Measurements from ENCODE around the gene TMEM117.
"Not testable (repeated sequence)": the region's sequence is repeated elsewhere in the genome, so short reads cannot be mapped to it uniquely, and the experiment has no call there.

Gene TMEM117

DNA sequence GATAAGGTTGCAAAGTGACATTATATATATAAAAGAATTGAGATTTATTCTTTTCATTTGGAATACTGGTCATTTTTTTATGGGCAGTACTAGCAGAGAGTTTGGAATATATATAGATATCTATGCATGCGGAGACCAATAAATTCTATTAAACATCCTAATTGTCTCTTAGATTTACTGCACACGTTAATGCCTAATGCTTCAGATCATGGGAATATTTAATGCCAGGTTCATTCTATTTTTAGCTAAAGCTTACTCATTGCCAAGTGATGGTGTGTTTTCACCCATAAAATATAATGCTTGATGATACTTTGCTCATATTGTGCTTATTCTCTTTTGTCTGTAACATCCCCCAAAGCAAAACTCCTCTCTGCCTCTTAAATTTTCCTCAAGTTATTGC lies 264.4 kb downstream of the TMEM117 start:
- no peak for DNase-seq (ENCODE audit: low read depth)

- no peak for DNase-seq (ENCODE audit: low read depth)
Measured at GRCh38 chr12:44101475-44101874, 265.6 kb downstream of the TMEM117 start.

DNA sequence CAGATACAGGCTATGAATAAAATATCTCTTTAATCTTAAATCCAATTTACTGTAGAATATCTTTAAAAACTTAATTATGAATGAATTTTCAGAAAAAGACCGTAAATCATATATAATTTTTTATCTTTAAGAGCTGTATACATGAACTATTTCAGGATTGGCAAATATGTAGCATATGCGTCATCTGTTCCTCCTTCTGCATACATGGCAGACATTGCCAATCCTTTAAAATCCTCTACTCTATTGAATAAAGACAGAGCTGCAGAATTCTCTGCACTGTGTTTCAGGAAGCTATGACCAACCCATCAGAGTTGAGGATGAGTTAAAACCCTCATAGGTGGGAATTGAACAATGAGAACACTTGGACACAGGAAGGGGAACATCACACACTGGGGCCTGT lies 279.0 kb downstream of the TMEM117 start:
- no peak for DNase-seq (ENCODE audit: low read depth)

DNA sequence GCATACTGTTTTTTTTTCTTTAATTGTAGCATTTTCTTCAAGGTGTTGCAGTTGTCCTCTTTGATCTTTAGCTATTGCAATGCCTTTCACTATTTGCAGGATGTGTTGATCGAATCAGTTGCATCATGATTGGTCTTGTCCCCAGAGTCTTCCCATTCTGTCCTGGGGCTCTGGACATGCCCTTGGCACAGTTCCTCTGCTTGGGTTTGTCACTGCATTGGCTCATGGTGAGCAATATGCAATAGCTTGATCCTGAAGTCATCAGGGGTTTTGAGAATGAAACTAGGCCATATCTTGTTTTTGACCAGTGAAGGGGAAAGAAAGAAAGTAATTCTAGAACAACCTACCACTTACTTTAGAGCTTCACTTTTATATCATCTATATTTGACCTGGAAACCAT lies 281.5 kb downstream of the TMEM117 start:
- no peak for DNase-seq (ENCODE audit: low read depth)

DNA sequence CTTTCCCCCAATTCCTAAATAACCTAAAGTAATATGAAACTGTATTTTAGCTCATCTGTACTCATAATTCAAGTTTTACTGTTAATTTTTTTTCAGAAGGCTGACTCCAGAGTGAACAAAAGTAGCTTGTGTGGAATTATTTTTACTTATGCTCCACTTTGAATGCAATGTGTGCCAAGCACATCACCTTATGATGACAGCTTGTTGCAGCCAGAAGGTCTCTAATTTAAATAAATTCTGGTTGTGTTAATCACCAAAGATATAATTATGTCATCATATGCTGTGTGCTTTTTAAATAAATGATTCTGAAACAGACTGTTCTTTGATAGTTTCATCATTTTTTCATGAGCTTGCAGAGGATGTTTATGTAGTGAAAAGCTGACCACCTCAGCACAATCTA lies 283.1 kb downstream of the TMEM117 start:
- DNase-seq (ENCODE audit: low read depth) = no peak

DNA sequence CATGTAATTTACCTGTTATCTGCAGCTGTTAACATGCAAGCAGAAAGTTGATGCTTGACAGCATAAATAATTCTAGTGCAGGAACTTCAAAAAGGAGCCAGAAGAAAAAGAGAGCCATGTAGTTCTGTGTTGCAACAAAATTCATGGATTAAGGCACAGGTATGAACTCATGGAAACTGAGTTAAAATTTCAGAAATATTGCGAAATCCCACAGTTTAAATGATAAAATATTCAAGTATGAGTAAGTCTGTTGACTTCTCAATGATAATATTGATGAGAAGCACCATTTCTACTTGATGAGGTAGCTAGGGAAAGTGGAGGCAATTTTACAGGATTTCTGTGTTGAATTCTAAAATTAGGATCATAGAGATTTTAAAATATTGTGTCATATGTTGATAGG lies 290.9 kb downstream of the TMEM117 start:
- DNase-seq (ENCODE audit: low read depth) = no peak

DNA sequence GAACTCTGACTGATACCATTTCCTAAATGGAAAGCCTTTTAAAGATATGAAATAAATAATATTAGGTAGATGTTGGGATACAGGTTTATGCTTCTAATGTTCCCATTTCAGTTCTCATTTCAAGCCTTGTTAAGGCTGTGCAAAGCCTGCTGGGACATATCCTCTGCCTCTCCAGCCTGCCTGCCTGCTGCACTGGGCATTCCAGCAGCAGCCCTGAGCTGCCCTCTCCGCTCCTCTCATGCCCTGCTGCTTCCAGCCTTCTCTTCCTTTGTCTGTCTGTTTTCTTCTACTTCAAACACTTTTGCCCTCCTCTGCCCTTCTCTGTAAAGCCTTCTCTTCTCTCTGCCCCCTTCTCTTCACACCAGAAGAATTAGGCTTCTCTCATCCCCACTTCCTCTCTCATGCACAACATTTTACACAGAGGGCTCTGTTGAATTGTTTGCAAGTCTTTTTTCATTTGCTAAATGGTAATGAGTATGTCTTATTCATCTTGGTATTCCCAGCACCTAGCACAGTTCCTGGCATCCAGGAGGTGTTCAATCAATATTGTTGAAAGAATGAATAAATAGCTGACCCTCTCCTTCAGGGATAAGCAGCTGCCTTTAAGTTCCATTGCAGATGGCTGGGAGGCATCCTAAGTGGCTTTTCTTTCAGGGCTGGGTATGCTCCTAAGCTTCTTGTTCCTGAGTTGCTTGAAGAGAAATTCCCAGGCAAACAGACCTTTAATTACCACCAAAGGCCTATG lies 292.3 kb downstream of the TMEM117 start:
- no peak for DNase-seq (ENCODE audit: low read depth)

DNA sequence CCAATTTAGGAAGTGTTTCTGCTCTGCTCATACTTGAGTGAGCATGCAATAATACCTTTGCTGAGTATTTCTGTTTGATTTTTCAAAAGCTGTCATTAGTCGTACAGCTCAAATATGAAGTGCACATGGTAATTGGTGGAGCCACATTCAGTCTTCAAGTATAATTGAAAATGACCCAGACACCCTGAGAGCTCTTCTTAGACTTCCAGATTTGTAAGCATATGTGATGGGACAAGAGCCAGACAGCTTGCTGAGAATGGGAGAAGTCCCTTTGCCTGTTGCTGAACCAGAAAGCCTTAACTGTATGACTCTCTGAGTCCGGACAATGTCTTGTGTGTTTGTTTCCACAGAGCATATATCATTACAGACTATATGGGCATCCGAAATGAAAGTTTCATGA lies 307.3 kb downstream of the TMEM117 start:
- no peak for DNase-seq (ENCODE audit: low read depth)

DNA sequence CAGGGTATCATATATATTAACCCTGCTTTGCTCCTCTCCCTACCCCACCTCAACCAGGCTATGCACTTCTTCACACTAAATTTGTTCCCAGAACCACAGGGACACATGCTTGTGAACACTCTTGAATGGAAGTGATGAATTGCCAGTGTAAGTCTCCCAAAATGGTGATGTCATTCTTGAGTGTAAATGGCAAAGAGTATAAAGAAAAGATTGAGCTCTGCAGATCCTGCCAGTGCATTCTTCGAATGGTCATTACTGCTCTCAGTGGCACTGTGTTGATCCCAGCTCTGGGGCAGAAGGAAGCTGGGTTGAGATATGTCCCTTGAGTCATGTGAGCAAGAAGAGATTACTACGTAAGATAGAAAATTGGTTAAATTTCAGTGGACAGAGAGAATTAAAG lies 313.1 kb downstream of the TMEM117 start:
- no peak for DNase-seq (ENCODE audit: low read depth)

DNA sequence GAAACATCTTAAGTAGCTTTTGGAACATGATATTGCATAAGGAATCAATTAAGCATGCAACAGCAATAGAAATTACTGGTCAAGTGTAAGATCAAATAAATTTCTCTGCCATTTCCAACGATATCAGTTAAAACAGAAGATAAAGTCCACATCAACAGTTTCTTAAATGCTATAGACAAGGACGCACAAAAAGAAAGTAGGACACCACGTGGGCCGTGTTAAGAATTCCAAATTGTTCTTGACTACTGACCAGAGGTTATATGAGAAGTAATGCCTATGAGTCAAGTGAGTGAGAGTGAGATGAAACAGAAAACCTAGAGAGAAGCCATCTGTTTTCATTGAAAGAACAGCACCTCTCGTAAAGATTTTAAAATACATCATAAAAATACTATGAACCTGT lies 318.2 kb downstream of the TMEM117 start:
- no peak for DNase-seq (ENCODE audit: low read depth)

DNA sequence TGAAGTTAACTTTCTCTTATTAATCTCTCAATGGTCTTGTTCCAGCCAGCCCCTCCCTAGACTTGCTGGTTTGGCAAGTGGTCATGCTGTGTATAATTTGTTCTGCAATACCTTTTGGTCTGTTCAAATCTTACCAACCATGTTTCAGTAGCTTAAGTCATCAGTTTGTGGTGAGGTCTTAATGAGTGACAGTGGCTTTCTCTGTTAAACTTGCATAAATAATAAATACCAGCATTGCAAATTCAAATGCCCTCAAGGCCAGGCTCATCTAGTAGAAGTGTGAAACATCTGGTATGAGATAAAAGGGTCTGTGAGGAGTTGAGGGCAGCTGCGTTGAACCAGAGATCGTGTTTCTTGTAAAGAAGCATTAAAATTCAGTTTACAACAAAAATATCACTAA lies 319.5 kb downstream of the TMEM117 start:
- no peak for DNase-seq (ENCODE audit: low read depth)

DNA sequence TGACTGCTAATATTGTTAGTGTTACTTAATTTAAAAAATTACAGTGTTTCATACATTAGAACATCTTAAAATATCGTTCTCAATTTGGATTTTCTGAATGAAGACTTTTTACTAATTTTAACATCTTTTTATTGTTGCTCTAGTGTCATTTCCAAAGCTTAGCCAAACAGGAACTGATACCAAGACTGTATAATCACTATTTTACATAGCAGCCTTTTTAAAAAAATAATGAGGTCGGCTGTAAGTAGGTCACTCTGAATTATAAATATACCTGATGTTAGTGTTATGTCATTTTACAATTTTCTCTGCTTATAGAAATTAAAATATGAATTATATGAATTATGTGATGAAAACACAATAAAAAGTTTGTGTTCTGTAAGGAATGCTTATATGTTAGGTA lies 321.5 kb downstream of the TMEM117 start:
- DNase-seq (ENCODE audit: low read depth) = no peak

GRCh38 chr12:44158746-44159145 lies 322.9 kb downstream of the TMEM117 start:
- no peak for DNase-seq (ENCODE audit: low read depth)

DNA sequence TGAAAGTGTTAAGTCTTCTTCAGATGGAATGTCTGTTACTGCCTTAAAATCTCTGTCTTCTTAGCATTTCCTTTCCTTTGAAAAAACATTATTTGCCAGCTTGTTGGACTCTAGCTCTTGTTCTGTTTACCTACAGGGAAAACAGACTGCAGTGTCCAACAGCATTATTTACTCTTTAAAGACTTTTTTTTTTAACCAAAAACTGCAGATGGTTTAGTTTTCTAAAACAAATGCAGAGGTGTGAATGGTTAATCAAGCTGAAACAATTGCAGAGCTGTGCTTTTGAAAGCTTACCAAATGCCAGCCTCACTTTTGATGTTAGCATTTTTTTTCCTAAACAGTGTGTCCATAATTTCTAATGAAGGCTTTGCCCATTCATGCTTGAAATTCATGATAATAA lies 323.3 kb downstream of the TMEM117 start:
- no peak for DNase-seq (ENCODE audit: low read depth)

DNA sequence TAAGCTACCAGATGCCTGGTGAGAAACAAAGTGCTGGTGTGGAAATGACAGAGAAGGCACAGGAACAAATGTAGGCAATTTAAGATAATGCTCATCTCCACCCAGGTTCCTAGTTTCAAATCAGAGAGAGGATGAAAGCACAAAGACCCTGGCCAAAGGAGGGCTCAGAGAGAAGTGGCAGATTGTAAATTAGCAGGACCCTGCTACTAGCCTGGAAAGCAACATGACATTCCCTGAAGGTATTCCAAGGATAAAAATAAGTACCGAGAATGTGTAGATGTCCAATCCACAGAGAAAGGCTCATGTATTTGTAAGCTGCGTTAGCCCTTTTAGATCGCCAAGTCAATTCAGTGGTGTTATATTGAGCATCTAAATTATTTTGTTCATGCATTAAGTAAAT lies 324.0 kb downstream of the TMEM117 start:
- DNase-seq (ENCODE audit: low read depth) = no peak

- no peak for DNase-seq (ENCODE audit: low read depth)
Measured at GRCh38 chr12:44162961-44163360, 327.1 kb downstream of the TMEM117 start.

DNA sequence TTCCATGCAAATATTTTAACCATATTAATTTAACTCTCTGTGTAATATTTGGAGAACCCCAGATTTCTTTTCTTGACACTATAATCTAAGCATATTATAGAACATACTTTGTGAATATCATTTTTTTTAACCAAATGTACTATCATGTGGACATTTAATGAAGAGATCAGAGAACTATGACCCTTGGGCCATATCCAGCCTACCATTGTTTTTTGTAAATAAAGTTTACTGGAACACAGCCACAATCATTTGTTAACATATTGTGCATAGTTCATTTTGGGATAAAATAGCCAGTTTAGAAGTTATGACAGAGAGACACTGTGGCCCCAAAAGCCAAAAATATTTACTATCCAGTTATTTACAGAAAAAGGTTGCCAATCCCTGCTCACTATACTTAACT lies 338.2 kb downstream of the TMEM117 start:
- DNase-seq (ENCODE audit: low read depth) = no peak

GRCh38 chr12:44184499-44185206 lies 348.8 kb downstream of the TMEM117 start:
- no peak for DNase-seq (ENCODE audit: low read depth)

- no peak for DNase-seq (ENCODE audit: low read depth)
Measured at GRCh38 chr12:44193281-44193680, 357.4 kb downstream of the TMEM117 start.

GRCh38 chr12:44195719-44196118 lies 359.8 kb downstream of the TMEM117 start:
- DNase-seq (ENCODE audit: low read depth) = not testable (repeated sequence)

DNA sequence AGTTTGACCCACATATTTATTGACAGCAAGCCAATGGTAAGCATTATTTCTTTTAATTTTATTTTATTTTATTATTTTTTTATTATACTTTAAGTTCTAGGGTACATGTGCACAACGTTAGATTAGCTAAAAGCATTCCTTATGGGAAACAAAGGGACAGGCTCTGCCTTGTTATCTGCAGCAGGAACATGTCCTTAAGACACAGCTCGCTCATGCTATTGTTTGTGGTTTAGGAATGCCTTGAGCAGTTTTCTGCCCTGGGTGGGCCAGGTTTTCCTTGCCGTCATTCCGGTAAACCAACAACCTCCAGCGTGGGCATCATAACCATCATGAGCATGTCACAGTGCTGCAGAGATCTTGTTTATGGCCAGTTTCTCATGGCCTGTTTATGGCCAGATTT lies 370.2 kb downstream of the TMEM117 start:
- DNase-seq (ENCODE audit: low read depth) = no peak

DNA sequence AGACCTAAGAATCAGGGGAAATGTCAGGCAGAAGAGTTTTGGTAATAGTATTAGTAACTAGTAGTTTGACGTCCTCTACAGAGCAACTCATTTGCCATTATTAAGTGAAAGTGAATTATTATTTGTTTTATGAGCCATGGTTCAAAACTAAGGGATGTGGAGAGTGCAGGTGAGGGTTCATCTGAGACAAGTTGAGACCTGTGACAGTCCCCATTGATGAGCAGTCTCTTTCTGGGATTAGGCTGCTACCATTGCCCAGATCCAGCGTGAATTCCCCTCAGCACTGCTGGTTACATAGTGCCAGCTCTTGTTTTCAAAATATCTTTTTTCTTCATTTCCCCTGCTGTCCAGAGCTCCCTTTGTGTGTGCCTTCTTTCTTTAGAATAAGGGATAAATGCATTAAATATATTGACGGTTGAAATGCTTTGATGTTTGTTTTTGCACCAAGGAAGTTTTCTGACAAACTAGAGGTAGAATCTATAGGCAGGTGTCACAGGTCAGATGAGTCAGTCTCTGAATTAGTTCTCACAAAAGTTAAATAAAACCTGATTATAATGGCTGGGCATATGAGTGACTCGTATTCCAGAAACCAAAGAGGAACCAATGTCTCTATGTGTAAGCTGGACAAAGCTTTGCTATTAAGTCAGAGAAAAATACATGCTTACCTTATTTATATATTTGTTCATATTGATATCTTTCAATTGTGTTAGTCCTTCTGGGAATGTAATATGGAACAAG lies 381.4 kb downstream of the TMEM117 start:
- DNase-seq (ENCODE audit: low read depth) = no peak

GRCh38 chr12:44223736-44224135 lies 387.9 kb downstream of the TMEM117 start:
- DNase-seq (ENCODE audit: low read depth) = no peak
